A673 (cell line): ENCODE results near the gene STRA8. TPM values are rescaled to one million over a fixed set of nuclear protein-coding genes. Genes with fewer than 3 reads are reported as not detected.

Source experiments
- BruUV-seq: library from RNA; stranded (reverse); fragments of 400-500 nt; replicated peaks from 2 replicates; lab custom pipeline; 2021; lab: Mats Ljungman, UMichigan
- CTCF ChIA-PET: fragments of 300-600 bp; sonication (Branson Sonifier 250); formaldehyde crosslinking; loops from one replicate; lab custom pipeline; 2022; ENCODE audit warnings: antibody characterized with exemption; lab: Charles Lee
- POLR2A ChIA-PET: fragments of 300-600 bp; sonication (Branson Sonifier 250); formaldehyde crosslinking; loops from one replicate; lab custom pipeline; 2022; ENCODE audit warnings: antibody characterized with exemption; ENCODE audit not compliant: low non-redundant PET; lab: Charles Lee
- DNase-seq: peaks from one replicate; pipeline ENCODE4 v3.0.0-alpha.2; 2015; ENCODE audit warnings: low spot score
- H3K27ac ChIP-seq: fragments of 200-600 bp; sonication (generic); 2 replicates; pipeline ENCODE4 v1.5.1; 2016; ENCODE audit warnings: mixed run types, low read depth, mild to moderate bottlenecking, mixed read lengths, antibody characterized with exemption, low read length; ENCODE audit not compliant: poor library complexity, severe bottlenecking
- H3K27me3 ChIP-seq: fragments of 200-600 bp; sonication (generic); replicated peaks from 2 replicates; pipeline ENCODE4 v1.6.1; 2017; ENCODE audit warnings: mixed run types, low read depth, mild to moderate bottlenecking, mixed read lengths, antibody characterized with exemption, low read length; ENCODE audit not compliant: insufficient read depth, poor library complexity
- H3K36me3 ChIP-seq: fragments of 200-600 bp; sonication (generic); 2 replicates; pipeline ENCODE4 v1.6.1; 2016; ENCODE audit warnings: mixed run types, mild to moderate bottlenecking, mixed read lengths, antibody characterized with exemption, low read length; ENCODE audit not compliant: insufficient read depth, poor library complexity, severe bottlenecking
- H3K4me1 ChIP-seq: fragments of 200-600 bp; sonication (generic); 2 replicates; pipeline ENCODE4 v1.6.1; 2017; ENCODE audit warnings: mixed run types, mild to moderate bottlenecking, mixed read lengths, antibody characterized with exemption, low read length; ENCODE audit not compliant: insufficient read depth, poor library complexity, severe bottlenecking
- H3K4me3 ChIP-seq: fragments of 200-600 bp; sonication (generic); 2 replicates; pipeline ENCODE4 v1.5.1; 2016; ENCODE audit warnings: low read depth, mixed run types, mild to moderate bottlenecking, mixed read lengths, low read length; ENCODE audit not compliant: poor library complexity, severe bottlenecking
- H3K9me3 ChIP-seq: fragments of 200-600 bp; sonication (generic); 2 replicates; pipeline ENCODE4 v1.6.1; 2016; ENCODE audit warnings: mixed run types, low read depth, mild to moderate bottlenecking, mixed read lengths, antibody characterized with exemption, low read length; ENCODE audit not compliant: poor library complexity, severe bottlenecking
- CTCF ChIP-seq: fragments of 300-800, 200-600 bp; sonication (generic); conservative IDR thresholded peaks from 2 replicates; pipeline ENCODE4 v1.5.1; 2017; ENCODE audit warnings: low read depth, mild to moderate bottlenecking, antibody characterized with exemption, low read length, moderate library complexity, mixed read lengths
- EZH2 ChIP-seq: fragments of 200-600 bp; sonication (generic); IDR thresholded peaks from 2 replicates; pipeline ENCODE4 v1.6.1; 2017; ENCODE audit warnings: borderline replicate concordance, low read depth, mild to moderate bottlenecking, mixed read lengths, antibody characterized with exemption, low read length; ENCODE audit not compliant: poor library complexity, severe bottlenecking
- intact Hi-C: fragments of 100-400 bp; cut with micrococcal nuclease; formaldehyde crosslinking; loops from one replicate; pipeline ENCODE4 v1.10.0; 2022; ENCODE audit not compliant: unreplicated experiment
- total RNA-seq: library from RNA; stranded (reverse); gene quantifications from 2 replicates; pipeline ENCODE4 v1.2.3, GENCODE V29; 2021

Gene STRA8
- total RNA-seq, 1 experiment from 2014 or later = not detected

GRCh38 chr7:135201350-135201749 lies 32.3 kb upstream of the STRA8 start:
- DNase-seq = no peak
- TF ChIP-seq CTCF (no peak), EZH2 (no peak)
- no peaks in the 10 kb centered on the region for H3K9me3 ChIP-seq
- BruUV-seq = no TSS peak
- no peaks in the 10 kb centered on the region for H3K36me3 ChIP-seq
- ChIA-PET POLR2A (no interaction called here), CTCF (no interaction called here)
- intact Hi-C loops = no loop called here
- H3K4me1 ChIP-seq = no peaks in the 10 kb centered on the region
- no peaks in the 10 kb centered on the region for H3K27me3 ChIP-seq
- H3K27ac ChIP-seq = no peak overlapping the region
- H3K4me3 ChIP-seq = no peak overlapping the region

GRCh38 chr7:135204341-135204749 lies 29.3 kb upstream of the STRA8 start:
- Histone ChIP-seq H3K9me3 (no peaks in the 10 kb centered on the region), H3K4me3 (no peak overlapping the region), H3K27ac (no peak overlapping the region), H3K4me1 (no peaks in the 10 kb centered on the region), H3K27me3 (no peaks in the 10 kb centered on the region), H3K36me3 (no peaks in the 10 kb centered on the region)
- intact Hi-C loops = no loop called here
- CTCF ChIA-PET = no interaction called here
- no peak for DNase-seq
- POLR2A ChIA-PET = no interaction called here
- TF ChIP-seq CTCF (no peak), EZH2 (no peak)
- no TSS peak for BruUV-seq

DNA sequence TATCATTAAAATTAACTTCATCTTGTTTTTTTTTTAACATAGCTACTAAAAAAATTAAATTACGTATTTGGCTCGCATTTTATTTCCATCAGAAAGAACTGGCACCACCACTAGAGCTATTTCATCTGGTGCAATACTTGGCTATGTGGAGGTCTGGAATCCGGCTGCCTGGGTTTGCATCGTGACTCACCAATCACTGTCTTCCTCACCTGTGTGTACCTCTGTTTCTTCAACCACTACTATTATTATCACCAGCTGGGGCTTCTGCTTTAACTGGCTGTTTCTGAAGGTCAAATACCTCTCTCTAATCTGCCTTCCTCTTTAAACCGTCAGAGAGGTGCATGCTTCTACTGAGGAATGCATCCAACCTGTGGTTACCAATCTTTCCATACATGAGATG lies 28.8 kb upstream of the STRA8 start:
- intact Hi-C loops = no loop called here
- no peaks in the 10 kb centered on the region for H3K9me3 ChIP-seq
- no peaks in the 10 kb centered on the region for H3K4me1 ChIP-seq
- no TSS peak for BruUV-seq
- no peaks in the 10 kb centered on the region for H3K27me3 ChIP-seq
- DNase-seq = no peak
- CTCF ChIA-PET = no interaction called here
- H3K27ac ChIP-seq = no peak overlapping the region
- TF ChIP-seq EZH2 (no peak), CTCF (no peak)
- H3K4me3 ChIP-seq = no peak overlapping the region
- POLR2A ChIA-PET = no interaction called here
- H3K36me3 ChIP-seq = no peaks in the 10 kb centered on the region
